Endothelial cell (in vitro differentiated cells): ENCODE measurements around the gene UBL3. TPM values are rescaled to one million over a fixed set of nuclear protein-coding genes. Genes with fewer than 3 reads are reported as not detected.

Experiments used
- DNase-seq: peaks from one replicate; pipeline ENCODE4 v3.0.0; 2021; ENCODE audit warnings: low spot score
- H3K27ac Mint-ChIP-seq: one replicate; pipeline ENCODE4 v1.8.0; 2021; ENCODE audit warnings: mixed read lengths, inconsistent platforms; ENCODE audit not compliant: unreplicated experiment
- H3K27me3 Mint-ChIP-seq: one replicate; pipeline ENCODE4 v1.8.0; 2021; ENCODE audit warnings: mild to moderate bottlenecking, moderate library complexity, mixed read lengths, inconsistent platforms; ENCODE audit not compliant: unreplicated experiment
- H3K36me3 Mint-ChIP-seq: one replicate; pipeline ENCODE4 v1.8.0; 2021; ENCODE audit warnings: mild to moderate bottlenecking, low read depth, mixed read lengths, inconsistent platforms; ENCODE audit not compliant: unreplicated experiment
- H3K4me1 Mint-ChIP-seq: one replicate; pipeline ENCODE4 v1.8.0; 2021; ENCODE audit warnings: mild to moderate bottlenecking, mixed read lengths, inconsistent platforms; ENCODE audit not compliant: unreplicated experiment
- H3K4me3 Mint-ChIP-seq: one replicate; pipeline ENCODE4 v1.8.0; 2021; ENCODE audit warnings: mild to moderate bottlenecking, mixed read lengths, inconsistent platforms; ENCODE audit not compliant: unreplicated experiment
- H3K9me3 Mint-ChIP-seq: one replicate; pipeline ENCODE4 v1.8.0; 2021; ENCODE audit warnings: mixed read lengths, inconsistent platforms; ENCODE audit not compliant: unreplicated experiment
- CTCF ChIP-seq: fragments of 200-600 bp; sonication (generic); IDR thresholded peaks from one replicate; pipeline ENCODE4 v1.5.0; 2021; ENCODE audit warnings: antibody characterized with exemption; ENCODE audit not compliant: unreplicated experiment
- total RNA-seq: library from RNA; stranded (reverse); fragmentation: NEBNext Ultra II Directional; extraction: Animal tissue kit (Norgen Biotek cat#: 25700); gene quantifications from one replicate; pipeline ENCODE4 v1.2.1, GENCODE V29; 2021; ENCODE audit not compliant: unreplicated experiment

The UBL3 gene
- total RNA-seq, 1 donor from 2014 or later: 17.1 TPM

GRCh38 chr13:29817604-29818378 is 32.6 kb downstream of the UBL3 start:
- no peak overlapping the region for H3K4me3 Mint-ChIP-seq
- no peak for DNase-seq
- H3K4me1 Mint-ChIP-seq: peaks cover 15% of the 10 kb centered on the region
- no peaks in the 10 kb centered on the region for H3K27me3 Mint-ChIP-seq
- no peaks in the 10 kb centered on the region for H3K9me3 Mint-ChIP-seq
- no peaks in the 10 kb centered on the region for H3K36me3 Mint-ChIP-seq
- TF ChIP-seq CTCF: no peak
- no peak overlapping the region for H3K27ac Mint-ChIP-seq

GRCh38 chr13:29816715-29817114 is 33.7 kb downstream of the UBL3 start:
- DNase-seq: no peak
- Mint-ChIP-seq H3K9me3 (no peaks in the 10 kb centered on the region), H3K4me3 (no peak overlapping the region), H3K4me1 (peaks cover 15% of the 10 kb centered on the region), H3K27ac (no peak overlapping the region), H3K36me3 (no peaks in the 10 kb centered on the region), H3K27me3 (no peaks in the 10 kb centered on the region)
- TF ChIP-seq CTCF: no peak

GRCh38 chr13:29815336-29815735 is 35.1 kb downstream of the UBL3 start:
- DNase-seq: no peak
- peaks cover 15% of the 10 kb centered on the region for H3K4me1 Mint-ChIP-seq
- H3K4me3 Mint-ChIP-seq: no peak overlapping the region
- no peak for TF ChIP-seq CTCF
- no peaks in the 10 kb centered on the region for H3K27me3 Mint-ChIP-seq
- no peaks in the 10 kb centered on the region for H3K36me3 Mint-ChIP-seq
- H3K9me3 Mint-ChIP-seq: no peaks in the 10 kb centered on the region
- no peak overlapping the region for H3K27ac Mint-ChIP-seq

DNA sequence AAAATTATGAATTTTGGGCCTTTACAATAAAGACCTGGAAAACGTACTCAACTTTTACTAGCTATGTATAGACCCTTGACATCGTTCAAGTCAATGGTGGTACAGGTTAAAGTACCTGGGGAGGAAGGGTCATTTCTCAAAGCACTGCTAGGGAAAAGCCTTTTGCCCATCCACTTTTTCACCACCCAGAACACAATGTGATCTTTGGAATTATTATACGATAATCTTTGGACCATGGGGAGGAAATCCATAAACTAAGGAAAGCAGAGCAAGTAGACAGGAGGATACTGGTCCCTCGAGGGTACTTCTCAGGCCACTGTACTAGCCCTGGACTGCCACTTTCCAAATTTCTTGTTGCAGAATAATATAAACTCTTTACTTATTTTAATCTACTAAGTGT is 39.5 kb downstream of the UBL3 start:
- H3K9me3 Mint-ChIP-seq: no peaks in the 10 kb centered on the region
- TF ChIP-seq CTCF: no peak
- no peaks in the 10 kb centered on the region for H3K36me3 Mint-ChIP-seq
- H3K4me1 Mint-ChIP-seq: no peaks in the 10 kb centered on the region
- DNase-seq: no peak
- H3K27me3 Mint-ChIP-seq: peaks cover 2% of the 10 kb centered on the region
- H3K27ac Mint-ChIP-seq: no peak overlapping the region
- no peak overlapping the region for H3K4me3 Mint-ChIP-seq

GRCh38 chr13:29810145-29810742 is 40.2 kb downstream of the UBL3 start:
- H3K9me3 Mint-ChIP-seq: no peaks in the 10 kb centered on the region
- H3K4me1 Mint-ChIP-seq: no peaks in the 10 kb centered on the region
- H3K27me3 Mint-ChIP-seq: peaks cover 2% of the 10 kb centered on the region
- no peak for TF ChIP-seq CTCF
- no peak overlapping the region for H3K27ac Mint-ChIP-seq
- no peak for DNase-seq
- no peaks in the 10 kb centered on the region for H3K36me3 Mint-ChIP-seq
- H3K4me3 Mint-ChIP-seq: no peak overlapping the region
